Heart left ventricle (tissue), 16 donors: ENCODE measurements around the gene TRIM66. TPM values are rescaled to one million over a fixed set of nuclear protein-coding genes. Genes with fewer than 3 reads are reported as not detected.

ENCODE experiments used
- ATAC-seq, 4 donors: fragments of 200-7000 bp; cut with Tn5 transposase; one replicate each; pipeline ENCODE4 v1.9.1; 2020 to 2022; ENCODE audit warnings: moderate library complexity in 4 of 4, mild to moderate bottlenecking in 3 of 4, moderate number of reproducible peaks in 1 of 4
- DNase-seq, 5 donors: peaks; one replicate each; pipeline ENCODE4 v3.0.0-alpha.2; 2020
- H3K27ac ChIP-seq, 12 donors: fragments of 200-600 bp; sonication (generic) in 4 of 12; one replicate each; pipeline versions ENCODE4 v1.5.0 to v1.8.0; 2016 to 2022; ENCODE audit warnings: mild to moderate bottlenecking in 2 of 12
- H3K27me3 ChIP-seq, 9 donors: fragments of 200-600 bp; sonication (generic) in 2 of 9; one replicate each; pipeline versions ENCODE4 v1.5.1 to v1.8.0; 2016 to 2022; ENCODE audit warnings: mild to moderate bottlenecking in 3 of 9
- H3K36me3 ChIP-seq, 9 donors: fragments of 200-600 bp; sonication (generic) in 2 of 9; one replicate each; pipeline versions ENCODE4 v1.5.0 to v1.8.0; 2018 to 2022; ENCODE audit warnings: mild to moderate bottlenecking in 2 of 9
- H3K4me1 ChIP-seq, 12 donors: fragments of 200-600 bp; sonication (generic) in 4 of 12; one replicate each; pipeline versions ENCODE4 v1.5.0 to v1.8.0; 2016 to 2022; ENCODE audit warnings: mild to moderate bottlenecking in 3 of 12
- H3K4me3 ChIP-seq, 12 donors: fragments of 200-600 bp; sonication (generic) in 4 of 12; one replicate each; pipeline versions ENCODE4 v1.5.0 to v1.8.0; 2017 to 2022; ENCODE audit warnings: mild to moderate bottlenecking in 9 of 12, moderate library complexity in 4 of 12
- H3K9me3 ChIP-seq, 12 donors: fragments of 200-600 bp; sonication (generic) in 4 of 12; one replicate each; pipeline versions ENCODE4 v1.5.0 to v1.8.0; 2016 to 2022; ENCODE audit warnings: mild to moderate bottlenecking in 1 of 12
- POLR2A ChIP-seq, 2 donors: fragments of 450-650 bp; IDR thresholded peaks; one replicate each; pipeline ENCODE4 v1.6.1; 2017; ENCODE audit warnings: antibody characterized with exemption in 2 of 2, mild to moderate bottlenecking in 2 of 2, moderate library complexity in 2 of 2
- WGBS, 4 donors: extraction: QIAGEN DNeasy Blood & Tissue Kit in 2 of 4; methylation state at CpG; one replicate each; pipeline versions ENCODE4 v1.1.5 to v1.1.7; 2013 to 2018; 5-methylcytosine and 5-hydroxymethylcytosine counted together
- intact Hi-C, 10 donors: fragments of 100-400 bp; cut with DNase I; formaldehyde crosslinking; loops; one replicate each; pipeline versions ENCODE4 v1.11.1 to v1.14.2; 2022
- polyA plus RNA-seq, 2 donors: library from polyadenylated mRNA; stranded (reverse); fragments of 200-250 nt; gene quantifications; one replicate each; pipeline ENCODE4 v1.2.3, GENCODE V29; 2013
- total RNA-seq, 9 donors: library from RNA; depleted of rRNA in 2 of 9; stranded (reverse); fragments of >200 nt in 2 of 9; fragmentation: NEBNext Ultra II Directional in 3 of 9; extraction: Animal tissue kit (Norgen Biotek cat#: 25700) in 3 of 9; gene quantifications; one replicate each; pipeline versions ENCODE4 v1.1.0 to v1.2.4, GENCODE V29; 2016 to 2023
- TF ChIP-seq, protein P1 (sequence below), 12 donors: fragments of 200-600 bp; sonication (generic) in 4 of 12; IDR thresholded peaks; one replicate each; pipeline versions ENCODE4 v1.5.0 to v1.8.0; 2018 to 2022; ENCODE audit warnings: antibody characterized with exemption in 12 of 12, mild to moderate bottlenecking in 5 of 12
- donor health status: ischemic (EF 13 %, LVEDD 7.1; RV severe dilation, severe dysfunction).
- donor health status: healthy with polysubstance abuse.
- donor health status: DM: no; HTN: yes; CAD: no.
- donor health status: DM: no; HTN: no; CAD: no.
- donor health status: ischemic (EF 25% LVEDD 6.9; RV normal size, moderate dysfunction).
- donor health status: ischemic (EF 25% LVEDD 5.7; RV mildly dilated, moderate dysfunction).
- donor health status: healthy.
- donor health status: DM: yes; HTN: yes; CAD: no.
- donor health status: ischemic (EF 35%, LVEDD 5.7; RV mildly dilated, moderate dysfunction).
- donor health status: nonischemic (EF 11% LVEDD 7.7; RV severe dilation, severe dysfunction).
- donor health status: DM: yes; HTN: yes; CAD: no.
- donor health status: PGD.
- donor health status: ischemic (EF 29% LVEDD 5.4; RV normal size, mild dysfunction).
- donor health status: nonischemic (EF 23%, LVEDD 6.1; RV moderate dilation, normal function).

TRIM66 gene
- total and polyA plus RNA-seq, 11 donors: 0.71 to 10.1 (median 3.8) TPM

DNA sequence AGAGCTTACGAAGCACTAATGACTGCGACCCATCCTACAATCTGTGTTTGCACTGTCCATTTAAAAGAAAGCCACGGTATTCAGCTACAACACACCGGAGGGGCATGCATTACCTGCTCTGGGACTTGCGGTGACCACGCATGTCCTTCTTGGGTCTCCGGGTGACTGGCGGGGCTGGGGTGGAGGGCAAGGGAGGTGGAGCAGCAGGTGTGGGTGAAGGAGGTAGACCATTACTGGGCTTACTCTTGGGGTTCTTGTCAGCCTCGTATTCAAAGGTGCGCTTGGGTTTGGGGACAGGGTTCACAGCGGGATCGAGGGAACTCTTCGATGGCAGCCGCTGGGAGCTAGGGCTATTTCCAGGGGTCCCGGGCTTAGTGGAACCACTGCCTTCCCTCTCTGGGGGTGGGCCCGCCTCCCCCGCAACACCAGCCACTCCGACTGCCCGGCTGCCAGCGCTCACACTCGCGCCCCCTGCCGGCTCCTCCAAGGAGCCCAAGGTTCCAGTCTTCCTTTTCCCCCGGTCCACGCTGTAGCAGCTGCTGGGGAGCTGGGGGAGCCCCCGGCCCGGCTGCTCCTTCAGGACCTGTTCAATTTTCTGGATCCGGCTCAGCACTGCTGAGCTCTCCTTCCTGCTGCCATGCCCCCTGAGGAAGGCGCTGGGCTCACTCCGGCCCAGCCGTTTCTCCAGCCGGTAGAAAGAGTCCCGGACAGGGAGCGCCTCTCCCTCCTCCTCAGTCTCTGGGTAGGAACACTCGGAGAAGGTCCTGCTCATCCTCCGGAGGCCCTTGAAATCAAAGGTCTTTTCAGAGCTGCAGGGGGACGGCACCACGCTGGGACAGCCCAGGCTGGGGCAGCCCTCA lies 47.6 kb upstream of the TRIM66 start:
- Histone ChIP-seq H3K36me3 (peaks cover 0 to 34% (median 16%) of the 10 kb centered on the region in 9 donors), H3K9me3 (no peaks in the 10 kb centered on the region), H3K4me1 (peaks cover 0 to 76% (median 57%) of the 10 kb centered on the region in 12 donors), H3K27ac (peak overlapping the region in 3 of 12 donors; percentile 12 to 95 (median 52)), H3K27me3 (no peaks in the 10 kb centered on the region), H3K4me3 (no peak overlapping the region)
- TF ChIP-seq POLR2A (IDR thresholded peaks at IDR 0.05): no peak
- TF ChIP-seq, protein P1, sequence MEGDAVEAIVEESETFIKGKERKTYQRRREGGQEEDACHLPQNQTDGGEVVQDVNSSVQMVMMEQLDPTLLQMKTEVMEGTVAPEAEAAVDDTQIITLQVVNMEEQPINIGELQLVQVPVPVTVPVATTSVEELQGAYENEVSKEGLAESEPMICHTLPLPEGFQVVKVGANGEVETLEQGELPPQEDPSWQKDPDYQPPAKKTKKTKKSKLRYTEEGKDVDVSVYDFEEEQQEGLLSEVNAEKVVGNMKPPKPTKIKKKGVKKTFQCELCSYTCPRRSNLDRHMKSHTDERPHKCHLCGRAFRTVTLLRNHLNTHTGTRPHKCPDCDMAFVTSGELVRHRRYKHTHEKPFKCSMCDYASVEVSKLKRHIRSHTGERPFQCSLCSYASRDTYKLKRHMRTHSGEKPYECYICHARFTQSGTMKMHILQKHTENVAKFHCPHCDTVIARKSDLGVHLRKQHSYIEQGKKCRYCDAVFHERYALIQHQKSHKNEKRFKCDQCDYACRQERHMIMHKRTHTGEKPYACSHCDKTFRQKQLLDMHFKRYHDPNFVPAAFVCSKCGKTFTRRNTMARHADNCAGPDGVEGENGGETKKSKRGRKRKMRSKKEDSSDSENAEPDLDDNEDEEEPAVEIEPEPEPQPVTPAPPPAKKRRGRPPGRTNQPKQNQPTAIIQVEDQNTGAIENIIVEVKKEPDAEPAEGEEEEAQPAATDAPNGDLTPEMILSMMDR (IDR thresholded peaks at IDR 0.05): peak in 1 of 12 donors; percentile 5
- intact Hi-C loops: loop anchor here in 2 of 10 donors (5.0 to 10.0 kb wide), 2 partner anchors 75 to 142 kb away; no protein-coding TSS in a partner anchor
- DNase-seq: no peak
- 91 to 92% (median 91%) methylated on average over 31 to 38 of the region's 38 CpGs for WGBS, 4 donors
- no peak for ATAC-seq

DNA sequence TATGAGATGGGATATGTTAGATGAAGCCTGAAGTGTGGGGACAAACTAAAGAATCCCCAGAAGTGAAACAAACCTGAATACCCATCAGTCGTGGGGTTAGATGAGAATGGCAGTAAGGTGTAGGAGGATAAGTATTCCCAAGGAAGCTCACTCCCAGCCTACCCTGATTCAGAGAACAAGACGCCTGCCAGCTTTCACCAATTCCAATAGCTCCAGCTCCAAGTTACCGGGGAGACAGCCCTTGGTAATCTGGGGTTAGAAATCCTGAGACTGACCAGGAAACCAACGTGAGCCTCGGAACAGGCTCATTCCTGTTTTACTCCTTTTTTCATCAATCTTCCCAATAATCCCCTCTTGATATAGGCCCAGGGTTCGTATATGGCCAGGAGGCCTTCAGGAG lies 46.6 kb upstream of the TRIM66 start:
- WGBS, 4 donors: 86 to 93% (median 93%) methylated on average over 6 of the region's 6 CpGs
- Histone ChIP-seq H3K4me3 (no peak overlapping the region), H3K4me1 (peaks cover 0 to 71% (median 54%) of the 10 kb centered on the region in 12 donors), H3K36me3 (peaks cover 0 to 44% (median 25%) of the 10 kb centered on the region in 9 donors), H3K27ac (peak overlapping the region in 8 of 12 donors; percentile 11 to 95 (median 40)), H3K9me3 (no peaks in the 10 kb centered on the region), H3K27me3 (no peaks in the 10 kb centered on the region)
- TF ChIP-seq, protein P1 (IDR thresholded peaks at IDR 0.05): no peak
- TF ChIP-seq POLR2A (IDR thresholded peaks at IDR 0.05): no peak
- no peak for ATAC-seq
- intact Hi-C loops: loop anchor here in 2 of 10 donors (5.0 to 10.0 kb wide), 2 partner anchors 76 to 143 kb away; no protein-coding TSS in a partner anchor
- DNase-seq: no peak

DNA sequence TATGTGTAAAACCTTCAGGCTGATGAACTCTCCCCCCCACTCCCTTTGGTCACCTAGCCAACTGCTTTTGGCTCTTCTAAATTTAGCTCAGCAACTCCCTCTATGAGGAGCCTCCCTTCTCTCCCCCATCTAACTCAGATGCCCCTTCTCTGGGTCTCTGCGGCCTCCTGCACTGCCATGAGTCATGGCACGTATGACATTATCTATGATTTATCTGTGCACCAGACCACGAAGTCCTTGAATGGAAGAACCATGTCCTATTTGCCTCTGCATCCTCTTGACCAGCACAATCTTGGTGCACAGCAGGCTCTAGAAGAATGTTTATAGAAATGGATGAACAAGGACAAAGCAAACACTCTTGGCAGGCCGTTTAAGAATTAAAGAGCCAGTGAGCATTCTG lies 46.1 kb upstream of the TRIM66 start:
- peak in 2 of 4 donors; percentile 17 to 20 for ATAC-seq
- no peak for TF ChIP-seq POLR2A (IDR thresholded peaks at IDR 0.05)
- TF ChIP-seq, protein P1 (IDR thresholded peaks at IDR 0.05): no peak
- Histone ChIP-seq H3K36me3 (peaks cover 0 to 48% (median 25%) of the 10 kb centered on the region in 9 donors), H3K9me3 (no peaks in the 10 kb centered on the region), H3K27me3 (no peaks in the 10 kb centered on the region), H3K4me1 (peaks cover 0 to 66% (median 49%) of the 10 kb centered on the region in 12 donors), H3K27ac (peak overlapping the region in 6 of 12 donors; percentile 12 to 95 (median 45)), H3K4me3 (no peak overlapping the region)
- no peak for DNase-seq
- 36 to 57% (median 50%) methylated on average over 4 of the region's 4 CpGs for WGBS, 4 donors
- intact Hi-C loops: loop anchor here in 2 of 10 donors (5.0 to 10.0 kb wide), 2 partner anchors 76 to 144 kb away; no protein-coding TSS in a partner anchor

DNA sequence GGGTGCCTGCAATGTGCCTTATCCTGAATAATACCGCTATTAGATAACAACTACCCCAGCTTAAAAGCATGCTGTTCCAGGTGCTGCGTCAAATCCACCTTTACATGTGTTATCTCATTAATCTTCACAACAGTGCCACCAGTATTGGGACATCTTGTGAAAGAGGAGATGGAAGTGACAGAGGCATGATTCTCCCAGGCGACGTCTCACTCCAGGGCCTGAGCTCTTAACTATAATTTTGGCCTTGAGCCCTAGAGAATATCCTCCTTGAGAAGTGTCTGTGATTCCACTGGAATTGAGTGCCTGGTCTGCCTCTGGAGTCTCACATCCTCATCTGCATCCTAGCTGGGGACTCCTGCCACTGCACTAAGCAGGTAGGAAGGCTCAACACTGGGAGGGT lies 43.9 kb upstream of the TRIM66 start:
- H3K27ac ChIP-seq: peak overlapping the region in 3 of 12 donors; percentile 9 to 95 (median 19)
- H3K4me1 ChIP-seq: peaks cover 0 to 64% (median 44%) of the 10 kb centered on the region in 12 donors
- H3K4me3 ChIP-seq: no peak overlapping the region
- intact Hi-C loops: loop anchor here in 2 of 10 donors (5.0 to 10.0 kb wide), 2 partner anchors 78 to 146 kb away; no protein-coding TSS in a partner anchor
- WGBS, 4 donors: 57 to 85% (median 81%) methylated on average over 4 of the region's 4 CpGs
- ATAC-seq (peak in 1 of 4 donors; percentile 4), DNase-seq (no peak)
- TF ChIP-seq POLR2A (IDR thresholded peaks at IDR 0.05): no peak
- TF ChIP-seq, protein P1 (IDR thresholded peaks at IDR 0.05): no peak
- H3K9me3 ChIP-seq: no peaks in the 10 kb centered on the region
- H3K27me3 ChIP-seq: no peaks in the 10 kb centered on the region
- H3K36me3 ChIP-seq: peaks cover 0 to 48% (median 25%) of the 10 kb centered on the region in 9 donors
